ENCODE results near the gene CHD2.

Gene CHD2

DNA sequence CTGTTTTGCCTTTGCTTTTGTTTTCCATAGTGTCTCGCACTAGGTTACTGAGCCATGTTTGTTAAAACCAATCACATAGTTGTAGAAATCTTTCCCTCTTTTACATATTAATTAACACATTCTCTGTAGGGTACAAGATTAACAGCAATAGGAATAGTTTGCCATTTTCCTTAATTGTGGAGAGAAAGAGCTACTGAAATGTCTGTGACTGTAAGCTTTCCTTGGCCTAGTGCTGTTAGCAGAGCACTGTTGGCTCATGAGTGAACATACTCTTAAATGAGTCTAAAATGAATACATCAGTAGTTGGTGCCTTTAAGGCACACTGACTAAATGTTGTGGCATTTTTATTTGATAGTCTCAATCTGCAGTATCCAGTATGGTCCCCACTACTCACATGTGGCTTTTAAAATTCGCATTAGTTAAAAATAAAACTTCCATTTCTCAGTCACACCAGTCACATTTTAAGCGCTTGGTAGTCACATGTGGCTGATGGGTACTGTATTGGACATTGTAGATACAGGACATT lies 28.2 kb downstream of the CHD2 start:
- DNase-seq (ENCODE audit: extremely low read depth in 1 of 2, low read depth in 1 of 2): no peak

GRCh38 chr15:92929002-92929401 lies 28.9 kb downstream of the CHD2 start:
- DNase-seq (ENCODE audit: extremely low read depth in 1 of 2, low read depth in 1 of 2): no peak

DNA sequence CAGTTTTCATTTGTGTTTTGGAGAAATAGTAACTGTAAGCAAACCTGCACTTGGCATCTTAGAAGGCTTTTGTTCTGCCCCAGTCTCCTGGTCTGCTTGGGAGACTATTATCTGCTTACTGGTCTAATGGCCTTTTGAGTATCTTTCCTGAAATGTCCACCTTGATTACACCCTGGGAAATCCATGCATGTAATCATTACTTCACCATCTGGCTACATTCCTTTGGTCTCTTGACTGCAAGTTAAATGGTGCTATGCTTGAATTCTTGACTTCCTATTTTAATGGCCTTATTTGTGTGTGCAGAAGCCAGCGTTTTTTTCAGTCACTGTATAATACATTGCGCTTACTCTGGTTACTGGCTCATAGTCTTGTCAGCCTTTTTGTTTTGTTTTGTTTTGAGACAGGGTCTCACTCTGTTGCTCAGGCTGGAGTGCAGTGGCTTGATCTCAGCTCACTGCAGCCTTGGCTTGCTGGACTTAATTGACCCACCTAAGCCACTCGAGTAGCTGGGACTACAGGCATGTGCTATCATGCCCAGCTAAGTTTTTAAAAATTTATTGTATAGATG lies 30.0 kb downstream of the CHD2 start:
- no peak for DNase-seq (ENCODE audit: extremely low read depth in 1 of 2, low read depth in 1 of 2)

GRCh38 chr15:92930776-92931175 lies 30.7 kb downstream of the CHD2 start:
- no peak for DNase-seq (ENCODE audit: extremely low read depth in 1 of 2, low read depth in 1 of 2)

DNA sequence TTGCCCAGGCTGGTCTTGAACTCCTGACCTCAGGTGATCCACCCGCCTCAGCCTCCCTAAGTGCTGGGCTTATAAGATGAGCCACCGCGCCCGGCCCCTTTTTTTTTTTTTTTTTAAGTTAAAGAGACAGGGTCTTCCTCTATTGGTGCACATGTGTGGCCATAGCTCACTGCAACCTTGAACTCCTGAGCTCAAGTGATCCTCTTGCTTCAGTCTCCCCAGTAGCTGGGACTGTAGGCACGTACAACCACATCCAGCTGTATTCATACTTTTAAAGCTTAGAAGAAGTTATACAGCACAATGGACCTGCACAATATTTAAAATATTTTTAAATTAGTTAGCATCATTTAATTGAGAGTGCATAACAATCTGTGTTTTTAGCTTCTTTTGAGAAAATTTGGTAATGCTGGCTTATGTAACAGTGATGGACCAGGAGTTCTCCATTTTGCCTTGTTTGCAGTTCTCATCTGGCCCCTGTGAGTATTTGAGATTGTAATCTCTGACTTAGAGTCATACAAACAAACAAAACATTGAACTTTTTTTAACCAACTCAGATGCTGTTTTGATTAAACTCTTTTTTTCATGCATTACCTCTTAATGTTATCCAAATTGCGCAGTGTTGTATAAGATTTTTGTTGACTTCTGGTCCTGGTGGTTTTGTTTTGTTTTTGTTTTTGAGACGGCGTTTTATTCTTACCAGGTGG lies 33.0 kb downstream of the CHD2 start:
- no peak for DNase-seq (ENCODE audit: extremely low read depth in 1 of 2, low read depth in 1 of 2)

- no peak for DNase-seq (ENCODE audit: extremely low read depth in 1 of 2, low read depth in 1 of 2)
These were observed 33.7 kb downstream of the CHD2 start for GRCh38 chr15:92933831-92934230.

- no peak for DNase-seq (ENCODE audit: extremely low read depth in 1 of 2, low read depth in 1 of 2)
These were observed 34.6 kb downstream of the CHD2 start for GRCh38 chr15:92934716-92935115.

DNA sequence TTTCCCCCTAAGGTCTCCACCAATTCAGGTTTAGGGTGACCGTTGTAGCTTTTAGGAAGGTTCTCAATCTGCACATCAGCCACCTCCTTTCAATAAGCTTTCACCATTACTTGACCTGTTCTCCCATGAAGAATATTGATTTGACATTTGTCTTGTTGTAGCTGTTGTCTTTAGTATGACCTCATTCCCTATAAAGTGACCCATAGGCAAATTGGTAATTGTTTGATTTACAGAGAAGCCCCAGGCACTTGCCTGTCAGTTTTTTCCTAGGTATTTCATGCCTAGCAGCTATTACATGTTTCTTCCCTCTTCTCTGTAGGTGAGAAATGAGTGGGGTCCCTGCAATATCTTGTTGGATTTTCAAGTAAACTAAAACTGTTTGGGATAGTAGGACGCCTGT lies 36.0 kb downstream of the CHD2 start:
- DNase-seq (ENCODE audit: extremely low read depth in 1 of 2, low read depth in 1 of 2): no peak

- DNase-seq (ENCODE audit: extremely low read depth in 1 of 2, low read depth in 1 of 2): no peak
These were observed 36.6 kb downstream of the CHD2 start for GRCh38 chr15:92936693-92937092.

GRCh38 chr15:92937901-92938300 lies 37.8 kb downstream of the CHD2 start:
- no peak for DNase-seq (ENCODE audit: extremely low read depth in 1 of 2, low read depth in 1 of 2)

DNA sequence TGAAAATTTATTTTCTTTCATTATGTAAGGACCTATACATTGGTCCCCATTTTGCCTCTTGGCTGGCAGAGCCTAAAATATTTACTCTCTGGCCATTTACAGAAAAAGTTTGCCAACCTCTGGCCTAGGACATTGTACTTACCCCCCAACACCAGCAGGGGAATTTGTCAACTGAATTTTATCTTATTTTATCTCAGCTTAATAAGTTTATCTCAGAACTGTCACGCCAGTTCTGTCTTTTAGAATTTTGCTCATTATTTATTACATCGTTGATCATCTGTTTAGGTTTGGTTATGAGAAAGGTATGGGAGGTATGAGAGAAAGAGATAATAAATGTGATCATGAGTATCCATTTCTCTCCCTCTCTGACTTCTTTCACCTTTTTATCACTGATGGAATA lies 38.3 kb downstream of the CHD2 start:
- DNase-seq (ENCODE audit: extremely low read depth in 1 of 2, low read depth in 1 of 2): no peak

- no peak for DNase-seq (ENCODE audit: extremely low read depth in 1 of 2, low read depth in 1 of 2)
These were observed 41.5 kb downstream of the CHD2 start for GRCh38 chr15:92941668-92942067.

DNA sequence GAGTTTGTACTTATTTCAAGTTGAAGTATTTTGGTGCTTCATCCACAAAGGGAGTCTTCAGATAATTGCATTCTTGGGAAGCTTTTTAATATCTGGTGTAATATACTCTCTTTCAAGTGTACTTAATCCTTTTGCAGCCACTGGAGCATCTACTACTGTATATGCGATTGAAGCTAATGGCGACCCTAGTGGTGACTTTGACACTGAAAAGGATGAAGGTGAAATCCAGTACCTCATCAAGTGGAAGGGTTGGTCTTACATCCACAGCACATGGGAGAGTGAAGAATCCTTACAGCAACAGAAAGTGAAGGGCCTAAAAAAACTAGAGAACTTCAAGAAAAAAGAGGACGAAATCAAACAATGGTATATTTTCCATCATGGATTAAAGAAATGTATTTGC lies 42.6 kb downstream of the CHD2 start:
- no peak for DNase-seq (ENCODE audit: extremely low read depth in 1 of 2, low read depth in 1 of 2)

DNA sequence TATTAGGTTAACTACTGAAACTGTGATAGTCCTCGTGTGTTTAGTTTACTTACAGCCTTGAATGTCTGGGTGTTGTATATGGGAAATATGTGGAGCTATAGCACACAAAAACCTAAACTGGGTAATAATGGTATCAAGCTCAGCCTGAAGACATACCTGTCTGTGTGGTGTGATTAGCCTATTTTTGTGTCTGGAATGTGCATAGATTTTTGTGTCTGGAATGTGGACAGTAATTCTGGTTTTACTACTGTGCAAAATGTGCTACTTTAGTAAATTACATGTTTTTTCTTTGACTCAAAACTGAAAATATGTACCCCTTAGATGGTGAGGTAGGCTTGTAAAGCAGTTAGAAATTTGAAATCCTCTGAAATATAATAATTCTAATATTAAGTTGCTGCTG lies 43.5 kb downstream of the CHD2 start:
- no peak for DNase-seq (ENCODE audit: extremely low read depth in 1 of 2, low read depth in 1 of 2)

DNA sequence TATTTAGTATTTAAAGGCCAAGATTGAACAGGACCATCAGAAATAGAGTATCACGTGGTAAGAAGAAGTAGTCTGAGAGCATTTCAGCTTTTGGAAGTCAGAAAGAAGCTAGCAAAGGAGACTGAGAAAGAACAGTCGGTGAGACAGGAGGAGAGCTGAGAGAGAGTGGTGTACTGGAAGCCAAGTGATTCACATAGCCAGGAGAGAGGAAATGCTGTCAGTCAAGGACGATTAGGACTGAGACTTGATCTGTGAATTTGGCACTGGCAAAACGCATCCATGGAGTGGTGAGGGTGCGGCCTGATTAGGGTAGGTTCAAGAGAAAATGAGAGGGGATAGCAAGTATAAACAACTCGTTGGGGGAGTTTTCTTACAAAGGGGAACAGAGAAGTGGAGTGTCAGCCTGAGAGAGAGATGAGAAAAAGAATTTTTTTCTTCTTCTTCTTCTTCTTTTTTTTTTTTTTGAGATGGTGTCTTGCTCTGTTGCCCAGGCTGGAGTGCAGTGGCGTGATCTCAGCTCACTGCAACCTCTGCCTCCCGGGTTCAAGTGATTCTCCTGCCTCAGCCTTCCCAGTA lies 44.9 kb downstream of the CHD2 start:
- DNase-seq (ENCODE audit: extremely low read depth in 1 of 2, low read depth in 1 of 2): no peak

DNA sequence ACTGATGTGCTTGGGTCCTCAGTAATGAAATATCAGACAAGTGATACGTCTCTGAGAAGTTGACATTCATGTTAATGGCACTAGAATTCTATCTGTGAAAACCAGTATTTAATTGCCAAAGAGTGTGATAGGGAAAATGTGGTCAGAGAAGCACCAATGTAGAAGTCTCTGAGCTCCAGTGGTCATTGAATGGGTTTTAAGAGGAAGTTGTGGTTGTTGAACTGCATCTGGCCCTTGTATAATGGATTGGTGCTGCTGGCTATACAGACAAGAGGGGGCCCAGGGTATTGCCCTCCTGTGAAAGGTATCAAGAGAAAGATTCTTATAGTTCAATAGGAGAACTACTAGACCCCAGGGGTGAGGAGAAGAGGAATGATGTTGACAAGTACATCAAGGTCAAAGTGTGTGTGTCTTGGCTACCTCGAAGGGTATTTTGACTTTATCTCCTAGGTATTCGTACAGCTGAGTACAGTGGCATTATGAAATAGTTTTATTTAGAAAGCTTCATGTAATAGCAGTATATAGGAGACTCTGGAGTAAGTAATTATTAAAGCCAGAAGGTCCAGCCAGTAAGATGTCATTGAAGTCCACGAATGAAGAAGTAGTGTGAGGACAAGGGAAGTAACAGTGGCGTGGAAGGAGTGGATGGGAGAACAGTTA lies 47.1 kb downstream of the CHD2 start:
- DNase-seq (ENCODE audit: extremely low read depth in 1 of 2, low read depth in 1 of 2): no peak

DNA sequence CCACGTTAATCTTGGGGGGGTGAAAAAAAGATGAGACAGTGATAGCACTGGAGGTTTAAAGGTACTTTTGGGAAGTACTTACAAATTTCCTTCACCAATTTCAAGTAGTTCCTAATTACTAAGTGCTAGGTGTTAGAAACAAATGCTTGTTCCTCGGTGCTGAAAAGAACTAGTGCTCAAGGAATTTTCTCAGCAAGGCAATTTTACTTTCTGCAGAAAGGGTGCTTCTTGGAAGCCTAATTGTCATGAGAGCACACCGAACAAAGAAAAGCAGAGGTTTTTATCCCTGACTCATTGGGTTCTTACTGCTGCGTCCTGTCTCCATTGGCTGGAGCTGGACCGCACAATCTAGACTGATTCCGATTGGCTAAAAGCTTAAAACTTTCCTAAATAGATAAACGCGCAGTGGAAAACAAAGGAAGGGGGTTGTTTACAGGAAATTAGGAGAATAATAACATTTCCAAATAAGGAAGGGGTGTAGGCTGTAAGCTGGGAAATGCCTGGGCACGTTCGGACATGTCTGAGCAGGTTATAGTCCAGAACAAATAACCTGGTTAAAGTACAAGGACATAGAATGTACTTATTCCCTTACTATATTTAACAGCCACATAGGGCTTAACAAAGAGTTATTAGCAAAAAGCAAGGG lies 49.6 kb downstream of the CHD2 start:
- DNase-seq (ENCODE audit: extremely low read depth in 1 of 2, low read depth in 1 of 2): no peak

DNA sequence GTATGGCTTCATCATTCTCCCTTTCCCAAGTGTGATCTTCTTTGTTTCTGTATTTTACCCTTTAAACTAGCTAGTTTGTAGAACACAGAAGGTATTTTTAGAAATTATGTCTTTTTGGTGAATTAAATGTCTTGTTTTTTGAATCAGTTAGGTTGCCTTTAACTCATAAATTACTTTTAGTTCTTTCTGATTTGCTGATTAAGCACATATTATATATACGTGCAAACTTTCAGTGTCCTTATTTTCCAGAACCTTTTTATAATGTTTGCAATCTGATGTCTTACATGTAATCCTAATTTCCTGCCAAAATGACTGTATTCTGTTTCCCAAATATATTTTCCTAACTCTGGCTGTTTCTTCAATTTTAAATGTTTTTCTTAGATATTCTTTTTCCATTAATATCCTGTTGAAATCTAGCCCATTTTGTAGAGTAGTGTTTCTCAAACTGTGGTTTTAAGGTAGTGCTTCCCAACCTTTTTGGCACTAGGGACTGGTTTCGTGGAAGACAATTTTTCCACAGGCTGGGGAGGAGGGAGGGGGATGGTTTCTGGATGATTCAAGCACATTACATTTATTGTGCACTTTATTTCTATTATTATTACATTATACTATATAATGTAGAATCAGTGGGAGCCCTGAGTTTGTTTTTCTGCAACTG lies 51.8 kb downstream of the CHD2 start:
- DNase-seq (ENCODE audit: extremely low read depth in 1 of 2, low read depth in 1 of 2): no peak

- no peak for DNase-seq (ENCODE audit: extremely low read depth in 1 of 2, low read depth in 1 of 2)
These were observed 52.3 kb downstream of the CHD2 start for GRCh38 chr15:92952458-92952850.

GRCh38 chr15:92953566-92953965 lies 53.4 kb downstream of the CHD2 start:
- no peak for DNase-seq (ENCODE audit: extremely low read depth in 1 of 2, low read depth in 1 of 2)

- no peak for DNase-seq (ENCODE audit: extremely low read depth in 1 of 2, low read depth in 1 of 2)
These were observed 53.9 kb downstream of the CHD2 start for GRCh38 chr15:92954002-92954401.

Measured in activated CD8-positive, alpha-beta memory T cell treated with anti-CD3 and anti-CD28 coated beads for 1 hour (primary cell).